SK-N-SH (cell line): Measurements from ENCODE around the gene XK. TPM values are rescaled to one million over a fixed set of nuclear protein-coding genes. Genes with fewer than 3 reads are reported as not detected.

Source experiments
- CTCF ChIA-PET: fragments of 300-600, 350-600 bp; formaldehyde crosslinking; extraction: SDS; loops from one replicate; lab custom pipeline; 2021; lab: Yijun Ruan, JAX
- POLR2A ChIA-PET: fragments of 350-600 bp; sonication (Branson Sonifier 250); formaldehyde crosslinking; extraction: SDS; loops from one replicate; lab custom pipeline; 2020; ENCODE audit warnings: antibody characterized with exemption, inconsistent platforms; lab: Yijun Ruan, JAX
- DNase-seq: peaks from one replicate; pipeline ENCODE4 v3.0.0; 2012
- H2AFZ ChIP-seq: fragments of 200-600 bp; sonication (generic); 2 replicates; pipeline ENCODE4 v1.8.1; 2016; ENCODE audit warnings: antibody characterized with exemption, mild to moderate bottlenecking, low read depth
- H3F3A ChIP-seq: fragments of 200-600 bp; sonication (generic); replicated peaks from 2 replicates; pipeline ENCODE3; 2016; ENCODE audit warnings: antibody characterized with exemption, mild to moderate bottlenecking; ENCODE audit not compliant: insufficient read depth
- H3K27ac ChIP-seq, 2 experiments: fragments of 200-500 bp in 1 of 2; fragments of 200-600 bp in 1 of 2; sonication (Bioruptor generic) in 1 of 2; sonication (generic), shearing (Covaris generic) in 1 of 2; 2 replicates each; pipeline versions ENCODE4 v1.5.1 to v1.6.1; 2014 to 2016; ENCODE audit warnings: low read depth in 2 of 2, inconsistent platforms in 1 of 2, low read length in 1 of 2, mild to moderate bottlenecking in 1 of 2, mixed read lengths in 1 of 2
- H3K27me3 ChIP-seq: fragments of 200-600 bp; sonication (generic), shearing (Covaris generic); 2 replicates; pipeline ENCODE4 v1.6.1; 2016; ENCODE audit warnings: mixed run types; ENCODE audit not compliant: insufficient read depth
- H3K36me3 ChIP-seq, 2 experiments: fragments of 200-500 bp in 1 of 2; fragments of 200-600 bp in 1 of 2; sonication (Bioruptor generic) in 1 of 2; sonication (generic) in 1 of 2; replicated peaks in 1 of 2; 2 replicates each; pipeline versions ENCODE3 to v1.5.1; 2014 to 2016; ENCODE audit warnings: low read length in 1 of 2, mild to moderate bottlenecking in 1 of 2; ENCODE audit not compliant: insufficient read depth in 2 of 2, control insufficient read depth in 1 of 2
- H3K4me1 ChIP-seq, 2 experiments: fragments of 200-500 bp in 1 of 2; fragments of 200-600 bp in 1 of 2; sonication (Bioruptor generic) in 1 of 2; sonication (generic), shearing (Covaris generic) in 1 of 2; 2 replicates each; pipeline versions ENCODE4 v1.5.1 to v1.6.1; 2014 to 2016; ENCODE audit warnings: low read depth in 1 of 2, low read length in 1 of 2, mixed run types in 1 of 2; ENCODE audit not compliant: insufficient read depth in 2 of 2, control insufficient read depth in 1 of 2
- H3K4me2 ChIP-seq: fragments of 200-600 bp; sonication (generic), shearing (Covaris generic); 2 replicates; pipeline ENCODE4 v1.6.1; 2017; ENCODE audit warnings: mixed run types
- H3K4me3 ChIP-seq, 2 experiments: fragments of 200-500 bp in 1 of 2; fragments of 200-600 bp in 1 of 2; sonication (Bioruptor generic) in 1 of 2; sonication (generic), shearing (Covaris generic) in 1 of 2; 2 replicates each; pipeline versions ENCODE4 v1.5.1 to v1.8.1; 2014 to 2016; ENCODE audit warnings: low read depth in 2 of 2, inconsistent platforms in 1 of 2, low read length in 1 of 2, mild to moderate bottlenecking in 1 of 2, mixed read lengths in 1 of 2, moderate library complexity in 1 of 2
- H3K79me2 ChIP-seq: fragments of 200-600 bp; sonication (generic); 2 replicates; pipeline ENCODE4 v1.8.1; 2017; ENCODE audit warnings: mild to moderate bottlenecking; ENCODE audit not compliant: insufficient read depth
- H3K9ac ChIP-seq: fragments of 200-600 bp; sonication (generic); 2 replicates; pipeline ENCODE4 v1.6.1; 2017; ENCODE audit warnings: mixed run types
- H3K9me2 ChIP-seq: fragments of 200-600 bp; sonication (generic); 2 replicates; pipeline ENCODE4 v1.6.1; 2017; ENCODE audit warnings: mixed run types
- H3K9me3 ChIP-seq: fragments of 200-600 bp; sonication (generic); 2 replicates; pipeline ENCODE4 v1.6.1; 2017; ENCODE audit warnings: mixed run types, mild to moderate bottlenecking, moderate library complexity
- H4K20me1 ChIP-seq: fragments of 200-600 bp; sonication (generic); 2 replicates; pipeline ENCODE4 v1.6.1; 2017; ENCODE audit warnings: mild to moderate bottlenecking, mixed run types; ENCODE audit not compliant: insufficient read depth
- CHD2 ChIP-seq: fragments of 150-350 bp; IDR thresholded peaks from 2 replicates; pipeline ENCODE4 v1.6.1; 2018; ENCODE audit warnings: low read length; ENCODE audit not compliant: partially characterized antibody
- CTCF ChIP-seq: fragments of 200-600 bp; sonication (generic); IDR thresholded peaks from 2 replicates; pipeline ENCODE4 v1.6.1; 2017; ENCODE audit warnings: antibody characterized with exemption, mild to moderate bottlenecking, moderate library complexity
- ELF1 ChIP-seq: IDR thresholded peaks from 2 replicates; pipeline ENCODE4 v1.4.0; 2012
- EP300 ChIP-seq, 2 experiments: IDR thresholded peaks; 2 replicates each; pipeline versions ENCODE4 v1.4.0 to v1.6.1; 2012; ENCODE audit warnings: borderline replicate concordance in 1 of 2, low read depth in 1 of 2, low read length in 1 of 2
- GATA2 ChIP-seq: sonication (generic); formaldehyde crosslinking; IDR thresholded peaks from 2 replicates; pipeline ENCODE4 v1.5.0; 2020; ENCODE audit warnings: mild to moderate bottlenecking, missing genetic modification reagents
- MEF2A ChIP-seq: IDR thresholded peaks from 2 replicates; pipeline ENCODE4 v1.4.0; 2012; ENCODE audit warnings: low read depth, borderline replicate concordance
- NRF1 ChIP-seq: IDR thresholded peaks from 2 replicates; pipeline ENCODE4 v1.6.1; 2012; ENCODE audit warnings: low read depth, mild to moderate bottlenecking, low read length
- RAD21 ChIP-seq: IDR thresholded peaks from 2 replicates; pipeline ENCODE4 v1.6.1; 2012; ENCODE audit warnings: mild to moderate bottlenecking, low read length
- SIN3A ChIP-seq: IDR thresholded peaks from 2 replicates; pipeline ENCODE4 v1.6.1; 2012; ENCODE audit warnings: low read depth, mild to moderate bottlenecking, low read length, moderate library complexity, borderline replicate concordance
- TCF12 ChIP-seq: IDR thresholded peaks from 2 replicates; pipeline ENCODE4 v1.4.0; 2012
- TEAD4 ChIP-seq: IDR thresholded peaks from 2 replicates; pipeline ENCODE4 v1.4.0; 2012; ENCODE audit warnings: mild to moderate bottlenecking, borderline replicate concordance; ENCODE audit not compliant: insufficient read depth
- USF2 ChIP-seq: fragments of 150-350 bp; IDR thresholded peaks from 2 replicates; pipeline ENCODE4 v1.6.1; 2017; ENCODE audit warnings: antibody characterized with exemption, low read length, low read depth, borderline replicate concordance
- YY1 ChIP-seq: IDR thresholded peaks from 2 replicates; pipeline ENCODE4 v1.4.0; 2012; ENCODE audit warnings: low read depth, mild to moderate bottlenecking
- ZBTB33 ChIP-seq: IDR thresholded peaks from 2 replicates; pipeline ENCODE4 v1.4.0; 2012; ENCODE audit warnings: low read depth, borderline replicate concordance
- polyA plus RNA-seq, 3 experiments: library from polyadenylated mRNA; depleted of rRNA; stranded (reverse); fragments of >200 nt; gene quantifications; 2 replicates each; pipeline ENCODE4 v1.2.3, GENCODE V29; 2012

The XK gene
- polyA plus RNA-seq, 1 of the 3 experiments (the other 2 are of a cell fraction) = not detected

GRCh38 chrX:37776283-37776986 is 90.8 kb downstream of the XK start:
- H3K9me2 ChIP-seq = no peaks in the 10 kb centered on the region
- CTCF ChIA-PET = interaction anchor here (1.2 kb wide), 1 partner anchor 31 kb away, joined by 4 read pairs; no protein-coding TSS in a partner anchor
- TF ChIP-seq TCF12 (no peak), SIN3A (no peak), NRF1 (no peak), TEAD4 (no peak), ZBTB33 (no peak), RAD21 (no peak), EP300 (IDR thresholded peaks at IDR 0.05; ENCODE audit: borderline replicate concordance in 1 of 2, low read depth in 1 of 2, low read length in 1 of 2) (no peak), YY1 (no peak), MEF2A (no peak), CHD2 (no peak), CTCF (no peak), ELF1 (no peak), USF2 (no peak), GATA2 (no peak)
- H3K27ac ChIP-seq = no peak overlapping the region
- H3K36me3 ChIP-seq = no peaks in the 10 kb centered on the region
- no peak overlapping the region for H2AFZ ChIP-seq
- DNase-seq = no peak
- POLR2A ChIA-PET = no interaction called here
- H4K20me1 ChIP-seq = no peaks in the 10 kb centered on the region
- H3K4me2 ChIP-seq = no peak overlapping the region
- H3K27me3 ChIP-seq = no peaks in the 10 kb centered on the region
- no peaks in the 10 kb centered on the region for H3F3A ChIP-seq
- no peaks in the 10 kb centered on the region for H3K4me1 ChIP-seq
- no peaks in the 10 kb centered on the region for H3K79me2 ChIP-seq
- H3K9ac ChIP-seq = no peak overlapping the region
- H3K4me3 ChIP-seq = no peak overlapping the region
- H3K9me3 ChIP-seq = no peaks in the 10 kb centered on the region
